ENCODE measurements around the gene SNAP29. TPM values are rescaled to one million over a fixed set of nuclear protein-coding genes. Genes with fewer than 3 reads are reported as not detected.

Gene SNAP29
- total RNA-seq, 4 donors from 2014 or later, result 22.1 to 41.1 (median 28.7) TPM

GRCh38 chr22:20847318-20847822 lies 11.4 kb upstream of the SNAP29 start:
- DNase-seq, result no peak
- H3K36me3 ChIP-seq, result no peaks in the 10 kb centered on the region
- no peak overlapping the region for H3K4me3 ChIP-seq
- no peak overlapping the region for H3K27ac ChIP-seq
- in situ Hi-C loops (cut with MboI; ENCODE audit: low sequenced_read_pairs in 4 of 4) (no loop called here), intact Hi-C loops (cut with DNase I; ENCODE audit: low total_unique reads) (no loop called here)
- H3K9me3 ChIP-seq, result no peaks in the 10 kb centered on the region
- no peaks in the 10 kb centered on the region for H3K27me3 ChIP-seq
- TF ChIP-seq, protein P1, sequence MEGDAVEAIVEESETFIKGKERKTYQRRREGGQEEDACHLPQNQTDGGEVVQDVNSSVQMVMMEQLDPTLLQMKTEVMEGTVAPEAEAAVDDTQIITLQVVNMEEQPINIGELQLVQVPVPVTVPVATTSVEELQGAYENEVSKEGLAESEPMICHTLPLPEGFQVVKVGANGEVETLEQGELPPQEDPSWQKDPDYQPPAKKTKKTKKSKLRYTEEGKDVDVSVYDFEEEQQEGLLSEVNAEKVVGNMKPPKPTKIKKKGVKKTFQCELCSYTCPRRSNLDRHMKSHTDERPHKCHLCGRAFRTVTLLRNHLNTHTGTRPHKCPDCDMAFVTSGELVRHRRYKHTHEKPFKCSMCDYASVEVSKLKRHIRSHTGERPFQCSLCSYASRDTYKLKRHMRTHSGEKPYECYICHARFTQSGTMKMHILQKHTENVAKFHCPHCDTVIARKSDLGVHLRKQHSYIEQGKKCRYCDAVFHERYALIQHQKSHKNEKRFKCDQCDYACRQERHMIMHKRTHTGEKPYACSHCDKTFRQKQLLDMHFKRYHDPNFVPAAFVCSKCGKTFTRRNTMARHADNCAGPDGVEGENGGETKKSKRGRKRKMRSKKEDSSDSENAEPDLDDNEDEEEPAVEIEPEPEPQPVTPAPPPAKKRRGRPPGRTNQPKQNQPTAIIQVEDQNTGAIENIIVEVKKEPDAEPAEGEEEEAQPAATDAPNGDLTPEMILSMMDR (IDR thresholded peaks at IDR 0.05 in 4 of 5, conservative IDR thresholded peaks at IDR 0.05 in 1 of 5), result no peak
- no peak for TF ChIP-seq POLR2A (IDR thresholded peaks at IDR 0.05)
- ATAC-seq, result no peak
- H3K4me1 ChIP-seq, result peaks cover 0 to 4% of the 10 kb centered on the region in 2 donors

DNA sequence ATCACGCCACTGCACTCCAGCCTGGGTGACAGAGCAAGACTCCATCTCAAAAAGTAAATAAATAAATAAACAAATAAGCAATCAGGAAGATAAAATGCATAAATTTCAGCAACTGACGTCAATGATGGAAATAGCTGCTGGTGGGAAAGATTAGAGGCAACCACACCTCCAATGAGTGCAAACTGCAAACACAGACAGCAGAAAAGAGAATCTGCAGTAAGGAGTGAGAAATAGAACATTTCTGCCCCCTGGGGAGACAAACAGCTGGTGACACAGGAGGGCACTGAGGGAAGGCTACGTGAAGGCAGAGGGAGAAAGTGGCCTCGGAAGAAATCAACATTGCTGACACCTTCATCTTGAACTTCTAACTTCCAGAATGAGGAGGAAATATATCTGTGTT lies 6.7 kb upstream of the SNAP29 start:
- no peak overlapping the region for H3K27ac ChIP-seq
- no peaks in the 10 kb centered on the region for H3K27me3 ChIP-seq
- no peaks in the 10 kb centered on the region for H3K9me3 ChIP-seq
- no peak overlapping the region for H3K4me3 ChIP-seq
- in situ Hi-C loops (cut with MboI; ENCODE audit: low sequenced_read_pairs in 4 of 4) (no loop called here), intact Hi-C loops (cut with DNase I; ENCODE audit: low total_unique reads) (no loop called here)
- TF ChIP-seq POLR2A (IDR thresholded peaks at IDR 0.05), result no peak
- TF ChIP-seq, protein P1 (IDR thresholded peaks at IDR 0.05 in 4 of 5, conservative IDR thresholded peaks at IDR 0.05 in 1 of 5), result no peak
- peaks cover 7 to 11% of the 10 kb centered on the region in 2 donors for H3K4me1 ChIP-seq
- no peaks in the 10 kb centered on the region for H3K36me3 ChIP-seq
- ATAC-seq, result no peak
- no peak for DNase-seq

- H3K27ac ChIP-seq, result no peak overlapping the region
- in situ Hi-C loops (cut with MboI; ENCODE audit: low sequenced_read_pairs in 4 of 4) (no loop called here), intact Hi-C loops (cut with DNase I; ENCODE audit: low total_unique reads) (no loop called here)
- TF ChIP-seq, protein P1 (IDR thresholded peaks at IDR 0.05 in 4 of 5, conservative IDR thresholded peaks at IDR 0.05 in 1 of 5), result no peak
- no peak for TF ChIP-seq POLR2A (IDR thresholded peaks at IDR 0.05)
- no peaks in the 10 kb centered on the region for H3K9me3 ChIP-seq
- ATAC-seq (no peak), DNase-seq (no peak)
- no peaks in the 10 kb centered on the region for H3K27me3 ChIP-seq
- H3K4me1 ChIP-seq, result peaks cover 11 to 15% of the 10 kb centered on the region in 2 donors
- H3K36me3 ChIP-seq, result no peaks in the 10 kb centered on the region
- no peak overlapping the region for H3K4me3 ChIP-seq
Measured at GRCh38 chr22:20852503-20852902, 6.3 kb upstream of the SNAP29 start.

GRCh38 chr22:20853236-20853660 lies 5.6 kb upstream of the SNAP29 start:
- ATAC-seq (no peak), DNase-seq (no peak)
- H3K27me3 ChIP-seq, result no peaks in the 10 kb centered on the region
- in situ Hi-C loops (cut with MboI; ENCODE audit: low sequenced_read_pairs in 4 of 4), result no loop called here
- peaks cover 17 to 19% of the 10 kb centered on the region in 2 donors for H3K4me1 ChIP-seq
- H3K36me3 ChIP-seq, result no peaks in the 10 kb centered on the region
- intact Hi-C loops (cut with DNase I; ENCODE audit: low total_unique reads), result no loop called here
- H3K4me3 ChIP-seq, result no peak overlapping the region
- TF ChIP-seq, protein P1 (IDR thresholded peaks at IDR 0.05 in 4 of 5, conservative IDR thresholded peaks at IDR 0.05 in 1 of 5), result no peak
- no peak for TF ChIP-seq POLR2A (IDR thresholded peaks at IDR 0.05)
- no peak overlapping the region for H3K27ac ChIP-seq
- no peaks in the 10 kb centered on the region for H3K9me3 ChIP-seq

DNA sequence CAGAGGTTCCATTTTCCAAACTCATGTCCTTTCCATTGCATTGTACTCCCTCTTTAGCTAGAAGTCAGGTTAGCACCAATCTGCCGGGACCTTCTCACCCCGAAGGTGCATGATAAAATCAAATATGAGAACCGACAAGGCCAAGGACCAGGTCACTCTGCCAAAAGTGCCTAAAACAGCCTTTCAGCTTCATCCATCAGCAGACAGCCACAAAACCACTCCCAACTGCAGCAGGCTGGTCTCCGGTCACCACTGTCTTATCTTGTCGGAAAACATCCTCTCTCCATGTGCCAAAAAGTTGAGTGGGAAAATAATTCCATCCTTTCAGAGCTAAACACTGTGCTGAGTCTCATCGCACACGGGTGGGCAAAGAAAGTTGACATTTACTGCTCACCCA lies 1.6 kb upstream of the SNAP29 start:
- no peaks in the 10 kb centered on the region for H3K9me3 ChIP-seq
- no peaks in the 10 kb centered on the region for H3K27me3 ChIP-seq
- H3K4me3 ChIP-seq, result peak overlapping the region in 3 of 4 donors; percentile 68 to 90 (median 79)
- in situ Hi-C loops (cut with MboI; ENCODE audit: low sequenced_read_pairs in 4 of 4) (no loop called here), intact Hi-C loops (cut with DNase I; ENCODE audit: low total_unique reads) (no loop called here)
- H3K27ac ChIP-seq, result peak overlapping the region in 1 of 4 donors; percentile 91
- ATAC-seq (no peak), DNase-seq (no peak)
- peaks cover 0 to 4% of the 10 kb centered on the region in 2 donors for H3K36me3 ChIP-seq
- no peak for TF ChIP-seq POLR2A (IDR thresholded peaks at IDR 0.05)
- H3K4me1 ChIP-seq, result peaks cover 17 to 31% of the 10 kb centered on the region in 2 donors

Data from gastrocnemius medialis (tissue), 4 donors.